ENCODE data around the gene SH3PXD2B.

- peak; percentile 58 for TF ChIP-seq CTCF (IDR thresholded peaks at IDR 0.05; ENCODE audit: borderline replicate concordance, extremely low read depth, low read length, poor library complexity, severe bottlenecking)
- TF ChIP-seq EZH2 (IDR thresholded peaks at IDR 0.05; ENCODE audit: borderline replicate concordance, low read depth, low read length, severe bottlenecking): no peak
Measured at GRCh38 chr5:172283020-172283861, 171.1 kb downstream of the SH3PXD2B start, which contains the start of gene UBTD2.

Measured in DND-41 (cell line).